HG02588 (cell line): ENCODE data around the gene AHRR.
"Not testable (repeated sequence)": the region's sequence is repeated elsewhere in the genome, so short reads cannot be mapped to it uniquely, and the experiment has no call there.

Source experiments
- ATAC-seq: cut with Tn5 transposase; IDR thresholded peaks from one replicate; pipeline ENCODE4 v1.9.1; 2021; ENCODE audit warnings: mild to moderate bottlenecking, moderate library complexity; ENCODE audit not compliant: unreplicated experiment

Gene AHRR

GRCh38 chr5:362978-363765 is 41.7 kb downstream of the AHRR start:
- ATAC-seq = no peak

GRCh38 chr5:364497-364896 is 43.0 kb downstream of the AHRR start:
- ATAC-seq = no peak

DNA sequence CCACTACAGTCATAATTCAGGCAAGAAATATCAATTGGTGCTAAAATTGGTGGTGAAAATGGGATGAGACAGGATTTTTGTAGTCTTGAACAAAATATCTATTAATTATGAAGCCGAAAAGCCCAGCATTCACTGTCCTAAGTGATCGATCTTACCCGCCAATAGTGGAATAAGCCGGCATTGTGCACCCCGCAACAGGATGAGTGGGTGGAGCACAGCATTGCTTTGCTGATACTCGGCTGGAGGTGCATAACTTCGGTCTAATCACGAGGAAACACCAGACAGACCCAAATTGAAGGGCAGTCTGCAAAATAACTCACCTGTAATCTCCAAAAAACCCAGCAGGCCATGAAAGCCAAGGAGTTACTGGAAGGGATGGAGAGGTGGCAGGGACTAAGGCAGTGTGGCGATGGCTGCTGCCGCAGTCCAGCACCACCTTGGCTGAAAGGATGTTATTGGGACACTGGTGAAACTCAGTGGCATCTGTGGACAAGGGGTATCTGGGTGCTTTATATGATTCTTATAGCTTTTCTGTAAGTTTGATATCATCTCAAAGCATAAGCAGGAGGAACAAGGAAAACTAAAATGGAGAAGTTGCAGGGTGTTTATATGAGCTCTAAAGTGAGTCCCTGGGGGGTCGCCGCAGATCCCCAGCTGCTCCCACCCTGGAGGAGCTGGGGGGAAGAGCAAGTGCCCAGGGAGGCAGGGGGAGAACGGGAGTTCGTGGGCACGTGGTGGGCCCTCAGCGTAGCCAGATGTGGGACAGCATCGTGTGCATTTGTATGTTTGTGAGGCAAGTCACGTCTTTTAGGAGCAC is 45.2 kb downstream of the AHRR start:
- ATAC-seq = no peak

GRCh38 chr5:367358-368130 is 46.0 kb downstream of the AHRR start:
- no peak for ATAC-seq

DNA sequence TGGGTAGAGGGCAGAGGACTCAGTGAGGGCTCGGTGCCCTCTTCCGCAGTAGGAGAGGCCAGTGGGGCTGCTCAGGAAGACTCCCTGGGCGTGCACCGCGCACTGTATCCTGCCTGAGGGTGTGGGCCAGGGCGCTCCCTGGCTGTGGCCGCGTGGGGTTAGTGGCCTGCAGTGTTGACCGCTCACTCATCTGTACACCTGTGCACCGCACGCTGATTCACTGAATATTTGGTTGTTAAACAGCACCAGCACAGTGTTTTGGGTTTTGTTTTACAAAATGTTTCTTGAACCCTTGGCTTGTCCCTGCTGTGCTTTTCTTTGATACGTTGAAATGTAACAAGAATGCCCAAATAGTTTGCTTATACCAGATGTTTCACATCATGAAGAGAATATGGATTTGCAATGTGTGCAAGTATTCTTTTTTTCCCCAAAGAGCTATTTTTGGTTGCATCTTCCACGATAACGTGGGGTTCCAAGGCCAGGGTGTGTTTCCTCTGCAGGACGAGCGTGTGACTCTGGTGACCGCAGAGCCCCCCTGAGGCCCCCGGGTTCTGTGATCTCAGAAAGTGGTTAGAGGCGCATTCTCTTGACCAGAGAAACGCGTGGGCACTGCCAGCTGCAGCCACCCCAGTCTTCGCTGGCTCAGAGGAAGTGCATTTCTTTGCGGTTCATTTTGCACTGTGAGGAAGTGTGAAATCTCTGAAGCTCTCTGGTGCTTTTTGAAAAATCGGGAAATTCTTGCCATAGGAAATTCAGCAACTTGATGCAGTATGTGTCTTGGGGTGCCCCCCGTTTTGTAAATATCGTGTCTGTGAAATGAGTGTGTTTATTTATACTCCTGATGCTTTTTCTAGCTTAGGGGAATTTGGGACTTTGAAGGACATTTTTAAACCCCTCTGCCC is 46.9 kb downstream of the AHRR start:
- no peak for ATAC-seq

DNA sequence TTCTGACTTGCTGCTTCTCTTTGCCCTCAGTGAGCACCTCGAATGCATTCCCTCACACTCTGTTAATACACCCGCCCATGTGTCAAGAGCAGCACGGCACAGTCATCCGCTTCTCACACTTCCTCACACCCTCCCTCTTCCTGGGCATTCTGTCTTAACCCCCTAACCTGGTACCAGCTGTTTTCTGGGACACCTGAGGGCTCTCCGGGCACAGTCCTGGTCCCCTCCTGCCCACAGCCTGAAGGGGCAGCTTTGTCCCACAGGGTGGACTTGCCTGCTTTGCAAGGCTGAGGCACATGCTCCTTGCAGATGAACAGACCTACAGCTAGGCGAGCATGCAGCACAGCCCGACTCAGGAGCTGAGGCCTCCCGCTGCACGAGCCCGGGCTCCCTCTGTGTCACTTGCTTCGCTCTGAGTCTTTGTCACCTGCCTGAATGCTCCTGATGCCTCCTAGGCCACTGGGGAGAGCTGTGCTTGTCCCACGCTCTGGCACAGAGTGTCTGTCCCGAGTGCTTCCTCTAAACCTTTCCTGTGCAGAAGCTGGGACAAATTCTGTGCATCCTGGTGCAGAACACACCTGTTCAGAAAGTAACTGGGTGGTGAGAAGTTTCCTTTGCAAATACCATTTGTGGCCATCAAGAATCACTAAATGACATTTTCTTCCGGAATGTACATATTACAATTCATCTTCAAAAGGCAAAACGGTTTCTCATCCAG is 47.8 kb downstream of the AHRR start:
- ATAC-seq = no peak

DNA sequence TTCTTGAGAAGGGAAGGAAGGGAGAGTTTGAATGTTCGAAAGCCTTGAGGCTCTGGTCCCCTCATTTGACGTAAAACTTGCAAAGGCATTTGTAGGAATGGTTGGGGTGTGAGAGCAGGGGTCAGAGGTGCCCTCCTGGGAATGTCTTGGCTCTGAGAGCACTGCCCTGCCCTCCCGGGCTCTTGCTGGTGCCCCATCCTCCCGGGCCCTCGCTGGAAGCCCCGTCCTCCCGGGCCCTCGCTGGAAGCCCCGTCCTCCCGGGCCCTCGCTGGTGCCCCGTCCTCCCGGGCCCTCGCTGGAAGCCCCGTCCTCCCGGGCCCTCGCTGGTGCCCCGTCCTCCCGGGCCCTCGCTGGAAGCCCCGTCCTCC is 48.3 kb downstream of the AHRR start:
- ATAC-seq = not testable (repeated sequence)

DNA sequence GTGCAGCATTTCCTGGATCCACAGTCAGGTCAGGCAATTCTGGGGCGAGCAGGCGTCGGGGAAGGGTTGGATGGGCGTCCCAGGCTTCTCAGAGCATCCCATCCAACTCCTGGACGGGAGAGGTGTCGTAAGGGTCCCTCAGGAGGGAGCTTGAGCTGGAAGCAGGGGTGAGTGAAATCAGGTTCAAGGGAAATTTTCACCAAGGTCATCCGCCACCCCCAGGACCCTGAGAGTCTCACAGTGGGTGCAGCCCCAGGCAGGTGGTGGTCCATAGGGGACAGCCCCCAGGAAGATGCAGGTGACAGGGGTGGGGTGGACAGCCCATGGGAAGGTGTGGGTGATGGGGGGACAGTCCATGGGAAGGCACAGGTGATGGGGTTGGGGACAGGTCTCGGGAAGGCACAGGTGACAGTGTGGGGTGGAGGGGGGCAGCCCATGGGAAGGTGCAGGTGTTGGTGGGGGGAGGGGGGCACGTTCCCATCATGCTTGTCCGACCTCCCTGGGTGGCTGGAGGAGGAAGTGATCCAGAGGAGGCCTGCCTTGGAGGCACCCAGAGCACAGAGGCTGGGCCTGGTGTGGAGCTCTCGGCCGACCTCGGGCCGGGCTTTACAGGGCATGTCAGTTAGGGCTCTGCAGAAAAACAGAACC is 48.9 kb downstream of the AHRR start:
- ATAC-seq = no peak

GRCh38 chr5:370959-371810 is 49.7 kb downstream of the AHRR start:
- ATAC-seq = no peak

DNA sequence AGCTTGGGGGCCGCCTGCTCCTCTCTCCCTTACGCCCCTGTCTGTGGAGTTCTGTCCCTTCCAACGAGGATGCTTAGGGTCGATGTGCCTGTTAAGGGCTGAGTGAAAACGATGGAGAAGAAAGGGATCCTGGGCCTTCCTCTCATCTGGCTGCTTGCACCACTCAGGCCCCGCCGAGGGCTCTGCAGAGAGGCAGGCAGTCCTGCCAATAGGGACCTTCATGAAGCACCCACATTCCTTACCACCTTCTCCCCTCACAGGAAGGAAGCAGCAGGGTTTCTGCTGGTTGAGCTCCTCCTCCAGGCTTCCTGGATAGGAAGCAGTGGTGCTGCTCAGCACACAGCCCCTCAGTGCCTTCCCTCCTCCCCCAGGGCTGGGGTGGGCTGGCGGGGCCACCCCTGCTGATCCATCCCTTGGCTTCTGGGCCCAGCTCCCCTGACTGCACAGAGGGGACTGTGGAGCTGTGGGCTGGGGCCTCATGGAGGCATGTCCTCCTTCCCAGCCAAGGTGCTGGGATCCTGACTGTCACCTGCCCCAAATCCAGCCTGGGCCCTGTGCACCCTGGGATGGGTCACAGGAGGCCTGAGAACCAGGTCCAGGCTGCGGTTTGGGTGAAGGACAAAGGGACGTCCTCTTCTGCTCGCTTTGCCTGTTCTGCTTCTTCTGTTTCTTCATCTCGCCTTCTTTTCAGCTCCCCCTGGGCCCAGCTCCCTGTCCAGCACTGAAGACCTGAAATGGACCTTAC is 50.5 kb downstream of the AHRR start:
- ATAC-seq = no peak

DNA sequence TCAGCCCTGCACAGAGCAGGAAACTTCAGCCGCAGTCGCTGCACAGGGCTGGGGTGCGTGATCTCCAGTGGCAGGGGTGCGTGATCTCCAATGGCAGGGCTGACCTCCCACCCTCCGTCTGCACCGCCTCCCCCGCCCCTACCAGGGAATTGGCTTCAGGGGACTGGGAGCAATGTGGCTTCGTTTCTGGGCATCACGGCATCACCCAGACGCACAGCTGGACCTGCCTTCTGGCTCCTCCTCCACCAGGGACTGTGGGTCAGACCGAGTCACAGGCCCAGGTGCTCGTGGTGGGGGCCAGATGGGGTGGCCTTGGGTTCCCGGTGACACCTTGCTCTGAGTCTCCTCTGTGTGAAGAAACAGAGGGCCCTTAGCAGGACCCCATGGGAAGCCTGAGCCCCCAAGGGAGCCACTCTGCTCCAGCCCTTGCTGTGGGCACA is 51.1 kb downstream of the AHRR start:
- ATAC-seq = no peak

DNA sequence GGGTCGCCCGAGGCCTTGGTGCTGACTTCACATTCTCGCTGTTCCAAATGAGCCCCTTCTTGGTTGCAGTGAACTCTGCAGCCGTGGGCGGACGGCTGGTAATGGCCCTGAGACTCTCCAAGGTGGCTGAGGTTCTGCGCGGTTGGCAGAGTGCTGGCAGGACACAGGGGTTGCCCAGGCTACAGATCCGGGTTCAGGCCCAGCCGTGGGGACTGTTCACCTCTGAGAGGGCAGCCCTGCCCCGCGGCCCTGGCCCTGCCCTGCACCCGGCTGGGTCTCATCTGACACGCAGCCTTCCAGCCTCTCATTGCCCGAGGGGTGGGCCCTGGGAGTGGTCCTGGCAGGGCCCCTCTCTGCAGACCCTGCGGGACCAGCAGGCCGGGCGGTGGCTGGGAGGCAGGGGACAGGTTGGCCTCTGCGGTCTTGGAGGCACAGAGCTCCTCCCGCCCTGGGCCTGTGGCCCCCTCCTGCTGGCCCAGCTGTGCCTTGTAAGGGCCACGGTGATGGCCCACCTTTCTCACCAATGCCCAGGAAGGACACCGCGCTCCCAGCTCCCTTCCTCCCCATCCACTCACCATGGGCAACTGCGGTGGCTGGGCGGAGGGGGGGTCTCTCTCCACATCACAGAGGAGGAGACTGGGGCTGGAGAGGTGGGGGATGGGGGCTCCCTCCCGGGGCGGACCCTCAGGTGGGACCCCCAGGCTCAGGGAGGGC is 51.6 kb downstream of the AHRR start:
- ATAC-seq = peak; percentile 4

- peak; percentile 34 for ATAC-seq
These were observed 52.4 kb downstream of the AHRR start for GRCh38 chr5:373710-374602.

GRCh38 chr5:374631-375335 is 53.3 kb downstream of the AHRR start:
- no peak for ATAC-seq

GRCh38 chr5:375336-375920 is 53.9 kb downstream of the AHRR start:
- ATAC-seq = no peak
